Psoas muscle (tissue), 8 donors: ENCODE measurements around the gene KCNH5. TPM values are rescaled to one million over a fixed set of nuclear protein-coding genes. Genes with fewer than 3 reads are reported as not detected.

Experiments
- ATAC-seq, 4 donors: fragments of 200-7000 bp; cut with Tn5 transposase; one replicate each; pipeline ENCODE4 v1.9.1; 2020; ENCODE audit warnings: moderate library complexity in 3 of 4, mild to moderate bottlenecking in 2 of 4
- DNase-seq, 2 donors: peaks; one replicate each; pipeline ENCODE4 v3.0.0-alpha.2; 2020
- H3K27ac ChIP-seq: fragments of 200-600 bp; one replicate; pipeline ENCODE4 v1.8.0; 2022
- H3K27me3 ChIP-seq, 3 donors: fragments of 200-600 bp in 1 of 3; one replicate each; pipeline versions ENCODE4 v1.6.1 to v1.8.0; 2013 to 2022; ENCODE audit warnings: low read length in 2 of 3, mild to moderate bottlenecking in 2 of 3, moderate library complexity in 1 of 3; ENCODE audit not compliant: insufficient read depth in 3 of 3
- H3K36me3 ChIP-seq, 2 donors: fragments of 200-600 bp in 1 of 2; one replicate each; pipeline versions ENCODE4 v1.6.1 to v1.8.0; 2013 to 2022; ENCODE audit warnings: low read depth in 1 of 2, mild to moderate bottlenecking in 1 of 2, moderate library complexity in 1 of 2; ENCODE audit not compliant: insufficient read depth in 1 of 2
- H3K4me1 ChIP-seq: fragments of 200-600 bp; one replicate; pipeline ENCODE4 v1.8.0; 2022
- H3K4me3 ChIP-seq: fragments of 200-600 bp; one replicate; pipeline ENCODE4 v1.8.0; 2022; ENCODE audit warnings: mild to moderate bottlenecking
- H3K9me3 ChIP-seq: fragments of 200-600 bp; one replicate; pipeline ENCODE4 v1.8.0; 2022
- CTCF ChIP-seq: fragments of 200-600 bp; IDR thresholded peaks from one replicate; pipeline ENCODE4 v1.8.0; 2022; ENCODE audit warnings: antibody characterized with exemption
- whole genome bisulfite sequencing, 3 donors: extraction: QIAGEN DNeasy Blood & Tissue Kit; methylation state at CpG; one replicate each; pipeline versions ENCODE4 v1.1.6 to v1.1.7; 2013; 5-methylcytosine and 5-hydroxymethylcytosine counted together
- intact Hi-C, 2 donors: fragments of 100-400 bp; cut with DNase I; formaldehyde crosslinking; loops; one replicate each; pipeline versions ENCODE4 v1.11.0 to v1.14.2; 2022
- polyA plus RNA-seq, 3 donors: library from polyadenylated mRNA; stranded (reverse); fragments of 200-250 nt; gene quantifications; one replicate each; pipeline ENCODE4 v1.2.3, GENCODE V29; 2013
- total RNA-seq, 4 donors: library from RNA; stranded (reverse); fragmentation: NEBNext Ultra II Directional in 2 of 4; extraction: Animal tissue kit (Norgen Biotek cat#: 25700) in 2 of 4; gene quantifications; one replicate each; pipeline versions ENCODE4 v1.2.1 to v1.2.4, GENCODE V29; 2021 to 2023
- donor health status: healthy with polysubstance abuse.
- donor health status: DM: no; HTN: no; CAD: no; lungs with moderate emphysema.
- donor health status: Bipolar disorder and iron deficiency.
- donor health status: healthy.
- donor health status: DM: yes; HTN: yes; CAD: no.
- donor health status: DM: no; HTN: no; CAD: no.
- donor health status: DM: no; HTN: no; CAD: no.
- donor health status: DM: yes; HTN: yes; CAD: no.

The KCNH5 gene
- total and polyA plus RNA-seq, 7 donors, result under 0.01 TPM; not detected in 6

GRCh38 chr14:62706217-62706616, 339.0 kb downstream of the KCNH5 start:
- DNase-seq (no peak), ATAC-seq (no peak)
- Histone ChIP-seq H3K36me3 (no peaks in the 10 kb centered on the region), H3K27ac (no peak overlapping the region), H3K4me3 (no peak overlapping the region), H3K4me1 (no peaks in the 10 kb centered on the region), H3K27me3 (no peaks in the 10 kb centered on the region), H3K9me3 (no peaks in the 10 kb centered on the region)
- no peak for TF ChIP-seq CTCF
- 71 to 75% (median 75%) methylated on average over 2 of the region's 2 CpGs for WGBS, 3 donors
- intact Hi-C loops, result no loop called here

GRCh38 chr14:62697461-62697860, 347.8 kb downstream of the KCNH5 start:
- H3K27ac ChIP-seq, result no peak overlapping the region
- intact Hi-C loops, result no loop called here
- no peak overlapping the region for H3K4me3 ChIP-seq
- H3K4me1 ChIP-seq, result no peaks in the 10 kb centered on the region
- no peaks in the 10 kb centered on the region for H3K36me3 ChIP-seq
- ATAC-seq, result no peak
- no peaks in the 10 kb centered on the region for H3K27me3 ChIP-seq
- 80 to 86% (median 85%) methylated on average over 1 of the region's 1 CpG for WGBS, 3 donors
- TF ChIP-seq CTCF, result no peak
- no peaks in the 10 kb centered on the region for H3K9me3 ChIP-seq
- no peak for DNase-seq

- WGBS, 3 donors, result 84 to 89% (median 89%) methylated on average over 4 of the region's 4 CpGs
- TF ChIP-seq CTCF, result no peak
- no peak overlapping the region for H3K4me3 ChIP-seq
- no peak for DNase-seq
- ATAC-seq, result no peak
- no peaks in the 10 kb centered on the region for H3K27me3 ChIP-seq
- H3K27ac ChIP-seq, result no peak overlapping the region
- no peaks in the 10 kb centered on the region for H3K36me3 ChIP-seq
- H3K9me3 ChIP-seq, result no peaks in the 10 kb centered on the region
- intact Hi-C loops, result no loop called here
- H3K4me1 ChIP-seq, result no peaks in the 10 kb centered on the region
Observed at GRCh38 chr14:62696929-62697328, 348.3 kb downstream of the KCNH5 start.

GRCh38 chr14:62696331-62696924, 348.8 kb downstream of the KCNH5 start:
- 31 to 33% (median 32%) methylated on average over 5 of the region's 5 CpGs for WGBS, 3 donors
- intact Hi-C loops, result no loop called here
- H3K27me3 ChIP-seq, result no peaks in the 10 kb centered on the region
- no peak for DNase-seq
- H3K4me1 ChIP-seq, result no peaks in the 10 kb centered on the region
- H3K36me3 ChIP-seq, result no peaks in the 10 kb centered on the region
- H3K27ac ChIP-seq, result no peak overlapping the region
- TF ChIP-seq CTCF, result no peak
- no peak overlapping the region for H3K4me3 ChIP-seq
- no peak for ATAC-seq
- no peaks in the 10 kb centered on the region for H3K9me3 ChIP-seq

- Histone ChIP-seq H3K4me1 (no peaks in the 10 kb centered on the region), H3K4me3 (no peak overlapping the region), H3K9me3 (no peaks in the 10 kb centered on the region), H3K36me3 (no peaks in the 10 kb centered on the region), H3K27me3 (no peaks in the 10 kb centered on the region), H3K27ac (no peak overlapping the region)
- intact Hi-C loops, result no loop called here
- ATAC-seq (peak in 1 of 4 donors; percentile 40), DNase-seq (no peak)
- 93 to 98% (median 95%) methylated on average over 2 of the region's 2 CpGs for WGBS, 3 donors
- no peak for TF ChIP-seq CTCF
Observed at GRCh38 chr14:62694075-62694474, 351.2 kb downstream of the KCNH5 start.
